ENCODE data around the gene CHRM2.

Gene CHRM2

DNA sequence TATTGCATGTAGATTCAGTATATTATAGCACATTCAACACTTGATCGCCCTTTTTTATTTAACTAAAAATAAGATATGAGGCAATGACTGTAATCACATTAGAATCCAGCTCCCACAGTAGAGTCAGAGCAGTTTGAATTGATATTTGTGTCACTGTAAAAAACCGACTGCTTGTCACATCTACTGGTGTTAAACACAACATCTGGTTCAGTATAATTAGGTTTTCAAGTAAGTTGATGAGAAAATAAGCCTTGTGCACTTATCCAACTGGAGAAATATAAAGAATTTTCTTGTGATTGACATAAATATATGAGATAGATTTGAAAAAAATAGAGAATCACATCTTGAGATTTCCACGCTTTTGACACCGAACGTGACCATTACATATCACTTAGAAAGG is 69.0 kb downstream of the CHRM2 start:
- Histone ChIP-seq H3K27me3 (no peaks in the 10 kb centered on the region), H3K9me3 (no peaks in the 10 kb centered on the region), H3K36me3 (no peaks in the 10 kb centered on the region), H3K27ac (no peak overlapping the region), H3K4me1 (ENCODE audit: control insufficient read depth in 1 of 2, insufficient read depth in 1 of 2, low read depth in 1 of 2, low read length in 1 of 2) (no peaks in the 10 kb centered on the region), H3K4me3 (ENCODE audit: low read depth in 1 of 2, low read length in 1 of 2) (no peak overlapping the region)
- TF ChIP-seq, protein P1, sequence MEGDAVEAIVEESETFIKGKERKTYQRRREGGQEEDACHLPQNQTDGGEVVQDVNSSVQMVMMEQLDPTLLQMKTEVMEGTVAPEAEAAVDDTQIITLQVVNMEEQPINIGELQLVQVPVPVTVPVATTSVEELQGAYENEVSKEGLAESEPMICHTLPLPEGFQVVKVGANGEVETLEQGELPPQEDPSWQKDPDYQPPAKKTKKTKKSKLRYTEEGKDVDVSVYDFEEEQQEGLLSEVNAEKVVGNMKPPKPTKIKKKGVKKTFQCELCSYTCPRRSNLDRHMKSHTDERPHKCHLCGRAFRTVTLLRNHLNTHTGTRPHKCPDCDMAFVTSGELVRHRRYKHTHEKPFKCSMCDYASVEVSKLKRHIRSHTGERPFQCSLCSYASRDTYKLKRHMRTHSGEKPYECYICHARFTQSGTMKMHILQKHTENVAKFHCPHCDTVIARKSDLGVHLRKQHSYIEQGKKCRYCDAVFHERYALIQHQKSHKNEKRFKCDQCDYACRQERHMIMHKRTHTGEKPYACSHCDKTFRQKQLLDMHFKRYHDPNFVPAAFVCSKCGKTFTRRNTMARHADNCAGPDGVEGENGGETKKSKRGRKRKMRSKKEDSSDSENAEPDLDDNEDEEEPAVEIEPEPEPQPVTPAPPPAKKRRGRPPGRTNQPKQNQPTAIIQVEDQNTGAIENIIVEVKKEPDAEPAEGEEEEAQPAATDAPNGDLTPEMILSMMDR (IDR thresholded peaks at IDR 0.05) = no peak

GRCh38 chr7:136938476-136938875 is 70.0 kb downstream of the CHRM2 start:
- Histone ChIP-seq H3K4me3 (ENCODE audit: low read depth in 1 of 2, low read length in 1 of 2) (no peak overlapping the region), H3K9me3 (no peaks in the 10 kb centered on the region)
- TF ChIP-seq, protein P1 (IDR thresholded peaks at IDR 0.05) = no peak

DNA sequence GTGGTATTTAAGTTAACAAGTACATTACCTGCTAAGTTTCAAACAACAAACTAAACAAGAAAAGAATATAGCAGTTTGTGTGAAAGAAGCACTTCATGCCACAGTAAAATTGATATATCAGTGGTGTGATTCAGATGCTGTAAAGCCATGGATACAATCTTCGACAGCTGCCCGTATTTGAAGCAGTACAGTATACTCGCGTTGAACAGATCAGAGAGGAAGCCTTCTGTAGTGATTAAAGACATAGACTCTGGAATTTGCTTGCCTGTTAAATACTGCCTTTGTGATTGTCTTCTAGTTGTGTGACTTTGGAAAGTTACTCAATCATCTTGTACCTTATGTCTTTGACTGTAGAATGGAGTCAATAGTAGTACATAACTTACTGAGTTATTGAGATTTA is 71.7 kb downstream of the CHRM2 start:
- no peaks in the 10 kb centered on the region for H3K27me3 ChIP-seq
- no peaks in the 10 kb centered on the region for H3K4me1 ChIP-seq (ENCODE audit: control insufficient read depth in 1 of 2, insufficient read depth in 1 of 2, low read depth in 1 of 2, low read length in 1 of 2)
- H3K4me3 ChIP-seq (ENCODE audit: low read depth in 1 of 2, low read length in 1 of 2) = no peak overlapping the region
- H3K27ac ChIP-seq = no peak overlapping the region
- TF ChIP-seq, protein P1 (IDR thresholded peaks at IDR 0.05) = no peak
- H3K9me3 ChIP-seq = no peaks in the 10 kb centered on the region
- no peaks in the 10 kb centered on the region for H3K36me3 ChIP-seq

More at GRCh38 chr7:136938476-136938875, 70.0 kb downstream of the CHRM2 start:
- Histone ChIP-seq H3K36me3 (no peaks in the 10 kb centered on the region), H3K27ac (no peak overlapping the region), H3K27me3 (no peaks in the 10 kb centered on the region), H3K4me1 (ENCODE audit: control insufficient read depth in 1 of 2, insufficient read depth in 1 of 2, low read depth in 1 of 2, low read length in 1 of 2) (no peaks in the 10 kb centered on the region)

- no peaks in the 10 kb centered on the region for H3K27me3 ChIP-seq
- H3K9me3 ChIP-seq = no peaks in the 10 kb centered on the region
- H3K4me3 ChIP-seq (ENCODE audit: low read depth in 1 of 2, low read length in 1 of 2) = no peak overlapping the region
- H3K4me1 ChIP-seq (ENCODE audit: control insufficient read depth in 1 of 2, insufficient read depth in 1 of 2, low read depth in 1 of 2, low read length in 1 of 2) = no peaks in the 10 kb centered on the region
- TF ChIP-seq, protein P1 (IDR thresholded peaks at IDR 0.05) = no peak
- H3K27ac ChIP-seq = no peak overlapping the region
- no peaks in the 10 kb centered on the region for H3K36me3 ChIP-seq
Observed at GRCh38 chr7:136940917-136941316, 72.5 kb downstream of the CHRM2 start.

GRCh38 chr7:136941816-136942215 is 73.4 kb downstream of the CHRM2 start:
- H3K36me3 ChIP-seq = no peaks in the 10 kb centered on the region
- H3K4me3 ChIP-seq (ENCODE audit: low read depth in 1 of 2, low read length in 1 of 2) = no peak overlapping the region
- H3K9me3 ChIP-seq = no peaks in the 10 kb centered on the region
- H3K4me1 ChIP-seq (ENCODE audit: control insufficient read depth in 1 of 2, insufficient read depth in 1 of 2, low read depth in 1 of 2, low read length in 1 of 2) = no peaks in the 10 kb centered on the region
- no peaks in the 10 kb centered on the region for H3K27me3 ChIP-seq
- TF ChIP-seq, protein P1 (IDR thresholded peaks at IDR 0.05) = no peak
- no peak overlapping the region for H3K27ac ChIP-seq

DNA sequence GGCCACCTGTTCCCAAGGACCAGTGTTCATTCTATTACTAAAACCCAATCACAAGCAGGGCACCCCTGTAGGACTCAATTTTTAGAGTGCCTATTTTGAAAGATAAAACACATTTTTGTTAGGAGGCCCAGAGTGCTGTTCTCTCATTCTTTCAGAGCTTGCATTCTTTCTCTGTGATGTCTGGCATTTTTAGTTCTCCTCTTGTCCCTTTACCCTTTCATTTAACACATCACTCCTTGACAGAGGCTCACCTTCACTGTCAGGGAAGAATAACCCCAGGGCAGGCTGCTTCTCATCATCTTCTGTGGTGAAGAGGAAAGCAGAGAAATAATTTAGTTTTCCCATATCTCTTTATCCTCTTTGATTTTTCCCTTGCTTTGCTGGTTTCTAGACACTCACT is 73.9 kb downstream of the CHRM2 start:
- Histone ChIP-seq H3K4me3 (ENCODE audit: low read depth in 1 of 2, low read length in 1 of 2) (no peak overlapping the region), H3K27me3 (no peaks in the 10 kb centered on the region), H3K4me1 (ENCODE audit: control insufficient read depth in 1 of 2, insufficient read depth in 1 of 2, low read depth in 1 of 2, low read length in 1 of 2) (no peaks in the 10 kb centered on the region), H3K9me3 (no peaks in the 10 kb centered on the region), H3K27ac (no peak overlapping the region), H3K36me3 (no peaks in the 10 kb centered on the region)
- TF ChIP-seq, protein P1 (IDR thresholded peaks at IDR 0.05) = no peak
